Measurements from ENCODE around the gene LRP1. TPM values are rescaled to one million over a fixed set of nuclear protein-coding genes. Genes with fewer than 3 reads are reported as not detected.

LRP1 gene
- total RNA-seq, 1 donor from 2014 or later: 369 TPM

DNA sequence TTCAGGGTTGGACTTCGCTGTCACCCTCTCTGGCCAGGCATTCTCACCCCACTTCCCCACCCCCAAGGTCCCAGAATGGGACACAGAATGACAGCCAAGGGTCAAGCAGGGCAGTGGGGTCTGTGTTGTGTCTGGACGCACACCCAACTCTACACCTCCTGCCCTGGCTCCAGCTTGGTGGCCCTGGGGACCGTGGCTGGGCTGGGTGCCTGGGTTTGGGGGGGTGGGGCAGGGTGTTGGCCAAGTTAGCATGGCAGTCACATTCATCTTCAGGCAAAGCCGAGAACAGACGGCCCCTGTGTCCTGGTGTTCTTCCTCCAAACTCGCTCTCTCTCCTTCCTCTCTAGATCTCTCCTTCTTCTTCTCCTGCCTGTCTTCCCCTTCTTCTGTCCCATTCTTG lies 5.6 kb downstream of the LRP1 start:
- peaks cover 64% of the 10 kb centered on the region for H3K4me1 ChIP-seq (ENCODE audit: insufficient read depth, low read length)
- no peaks in the 10 kb centered on the region for H3K9me3 Mint-ChIP-seq (ENCODE audit: unreplicated experiment)
- H3K27ac ChIP-seq (ENCODE audit: low read depth, low read length): peak overlapping the region; percentile 66
- peaks cover 92% of the 10 kb centered on the region for H3K79me2 ChIP-seq (ENCODE audit: insufficient read depth, low read length)
- TF ChIP-seq, protein P1, sequence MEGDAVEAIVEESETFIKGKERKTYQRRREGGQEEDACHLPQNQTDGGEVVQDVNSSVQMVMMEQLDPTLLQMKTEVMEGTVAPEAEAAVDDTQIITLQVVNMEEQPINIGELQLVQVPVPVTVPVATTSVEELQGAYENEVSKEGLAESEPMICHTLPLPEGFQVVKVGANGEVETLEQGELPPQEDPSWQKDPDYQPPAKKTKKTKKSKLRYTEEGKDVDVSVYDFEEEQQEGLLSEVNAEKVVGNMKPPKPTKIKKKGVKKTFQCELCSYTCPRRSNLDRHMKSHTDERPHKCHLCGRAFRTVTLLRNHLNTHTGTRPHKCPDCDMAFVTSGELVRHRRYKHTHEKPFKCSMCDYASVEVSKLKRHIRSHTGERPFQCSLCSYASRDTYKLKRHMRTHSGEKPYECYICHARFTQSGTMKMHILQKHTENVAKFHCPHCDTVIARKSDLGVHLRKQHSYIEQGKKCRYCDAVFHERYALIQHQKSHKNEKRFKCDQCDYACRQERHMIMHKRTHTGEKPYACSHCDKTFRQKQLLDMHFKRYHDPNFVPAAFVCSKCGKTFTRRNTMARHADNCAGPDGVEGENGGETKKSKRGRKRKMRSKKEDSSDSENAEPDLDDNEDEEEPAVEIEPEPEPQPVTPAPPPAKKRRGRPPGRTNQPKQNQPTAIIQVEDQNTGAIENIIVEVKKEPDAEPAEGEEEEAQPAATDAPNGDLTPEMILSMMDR (IDR thresholded peaks at IDR 0.05; ENCODE audit: insufficient read depth, low read depth, low read length): no peak
- TF ChIP-seq EZH2 (IDR thresholded peaks at IDR 0.05; ENCODE audit: insufficient read depth, low read length): no peak
- no peak overlapping the region for H2AFZ ChIP-seq (ENCODE audit: low read depth, low read length)
- peaks cover 67% of the 10 kb centered on the region for H3K4me1 Mint-ChIP-seq (ENCODE audit: low read depth, unreplicated experiment)
- peak overlapping the region; percentile 70 for H3K4me3 Mint-ChIP-seq (ENCODE audit: unreplicated experiment)
- peak overlapping the region; percentile 99 for H3K4me2 ChIP-seq (ENCODE audit: low read length)
- no peaks in the 10 kb centered on the region for H3K9me3 ChIP-seq (ENCODE audit: insufficient read depth, low read depth, low read length)
- peaks cover 12% of the 10 kb centered on the region for H3K36me3 Mint-ChIP-seq (ENCODE audit: low read depth, unreplicated experiment)
- no peaks in the 10 kb centered on the region for H3K27me3 Mint-ChIP-seq (ENCODE audit: low read depth, unreplicated experiment)
- DNase-seq (ENCODE audit: low read depth): no peak
- no peak for FAIRE-seq
- no peaks in the 10 kb centered on the region for H3K27me3 ChIP-seq (ENCODE audit: insufficient read depth, low read length)
- H3K9ac ChIP-seq (ENCODE audit: low read length): peak overlapping the region; percentile 39
- no peak overlapping the region for H3K4me3 ChIP-seq (ENCODE audit: insufficient read depth, low read depth, low read length)
- H3K36me3 ChIP-seq (ENCODE audit: insufficient read depth, low read length): no peaks in the 10 kb centered on the region
- H4K20me1 ChIP-seq (ENCODE audit: insufficient read depth, low read length): peaks cover 79% of the 10 kb centered on the region
- peak overlapping the region; percentile 93 for H3K27ac Mint-ChIP-seq (ENCODE audit: unreplicated experiment)

DNA sequence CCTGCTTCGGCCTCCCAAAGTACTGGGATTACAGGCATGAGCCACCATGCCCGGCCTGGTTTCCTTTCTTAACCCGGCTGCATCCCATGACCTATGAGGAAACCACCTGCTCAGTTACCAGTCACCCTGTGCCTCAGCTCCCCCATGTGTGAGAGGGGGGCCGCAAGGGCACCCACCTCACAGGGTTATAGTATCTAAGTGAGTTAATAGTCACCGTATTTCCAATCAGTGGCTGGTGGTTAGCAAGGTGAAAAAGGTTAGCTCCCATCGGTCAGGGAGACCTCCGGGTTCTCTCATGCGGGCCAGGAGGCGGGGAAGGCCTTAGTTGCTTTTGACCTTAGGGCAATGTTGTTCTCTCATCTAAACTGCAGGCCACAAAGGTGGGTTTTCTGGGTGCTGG lies 6.7 kb downstream of the LRP1 start:
- Histone ChIP-seq H4K20me1 (ENCODE audit: insufficient read depth, low read length) (peaks cover 84% of the 10 kb centered on the region), H3K4me3 (ENCODE audit: insufficient read depth, low read depth, low read length) (no peak overlapping the region), H3K79me2 (ENCODE audit: insufficient read depth, low read length) (peaks cover 86% of the 10 kb centered on the region), H3K4me1 (ENCODE audit: insufficient read depth, low read length) (peaks cover 67% of the 10 kb centered on the region), H3K27me3 (ENCODE audit: insufficient read depth, low read length) (no peaks in the 10 kb centered on the region), H3K9ac (ENCODE audit: low read length) (peak overlapping the region; percentile 57), H3K9me3 (ENCODE audit: insufficient read depth, low read depth, low read length) (no peaks in the 10 kb centered on the region), H3K27ac (ENCODE audit: low read depth, low read length) (peak overlapping the region; percentile 57), H3K36me3 (ENCODE audit: insufficient read depth, low read length) (peaks cover 7% of the 10 kb centered on the region), H3K4me2 (ENCODE audit: low read length) (peak overlapping the region; percentile 67), H2AFZ (ENCODE audit: low read depth, low read length) (no peak overlapping the region)
- H3K27me3 Mint-ChIP-seq (ENCODE audit: low read depth, unreplicated experiment): no peaks in the 10 kb centered on the region
- peaks cover 17% of the 10 kb centered on the region for H3K36me3 Mint-ChIP-seq (ENCODE audit: low read depth, unreplicated experiment)
- H3K4me3 Mint-ChIP-seq (ENCODE audit: unreplicated experiment): peak overlapping the region; percentile 24
- no peaks in the 10 kb centered on the region for H3K9me3 Mint-ChIP-seq (ENCODE audit: unreplicated experiment)
- H3K4me1 Mint-ChIP-seq (ENCODE audit: low read depth, unreplicated experiment): peaks cover 71% of the 10 kb centered on the region
- DNase-seq (ENCODE audit: low read depth): no peak
- no peak for FAIRE-seq
- no peak for TF ChIP-seq EZH2 (IDR thresholded peaks at IDR 0.05; ENCODE audit: insufficient read depth, low read length)
- peak overlapping the region; percentile 76 for H3K27ac Mint-ChIP-seq (ENCODE audit: unreplicated experiment)

DNA sequence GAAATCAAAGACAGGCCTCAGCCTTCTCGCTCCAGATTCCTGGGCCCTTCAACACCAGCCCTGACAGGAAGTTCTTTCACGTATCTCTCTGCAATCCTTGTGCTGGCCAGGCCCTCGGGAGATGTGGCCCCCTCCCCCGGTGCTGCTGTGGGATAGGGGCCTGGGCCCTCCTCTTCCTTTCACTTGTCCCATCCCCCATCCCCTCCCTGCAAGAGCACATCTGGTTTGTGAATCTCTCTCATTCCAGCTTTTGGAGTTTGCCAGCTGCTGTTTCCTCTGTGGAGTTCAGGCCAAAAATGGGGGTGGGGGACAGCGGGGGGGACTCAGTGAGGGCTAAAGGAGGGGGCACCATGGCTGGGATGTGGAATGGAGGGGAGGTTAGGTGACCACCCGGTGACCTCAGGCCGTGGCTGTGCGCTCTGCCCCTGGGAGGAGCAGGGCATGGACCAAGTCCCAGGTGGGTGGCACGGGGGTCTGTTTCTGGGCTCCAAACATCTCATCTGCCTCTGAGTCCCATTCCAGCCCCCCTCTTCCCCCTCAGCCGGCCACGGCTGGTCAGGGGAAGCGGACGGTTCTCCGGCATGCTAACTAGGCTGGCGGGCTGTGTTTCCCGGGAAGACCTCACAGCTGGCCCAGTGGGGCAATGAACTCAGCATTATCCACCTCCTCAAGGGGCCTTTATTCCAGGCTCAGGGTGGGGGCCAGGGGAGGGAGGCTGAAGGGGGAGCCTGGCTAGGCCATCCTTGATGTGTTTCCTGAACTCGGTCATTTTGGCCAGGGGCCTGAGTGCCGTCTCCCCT lies 7.4 kb downstream of the LRP1 start:
- H3K4me1 Mint-ChIP-seq (ENCODE audit: low read depth, unreplicated experiment): peaks cover 74% of the 10 kb centered on the region
- H3K4me3 Mint-ChIP-seq (ENCODE audit: unreplicated experiment): no peak overlapping the region
- H2AFZ ChIP-seq (ENCODE audit: low read depth, low read length): no peak overlapping the region
- peaks cover 64% of the 10 kb centered on the region for H3K4me1 ChIP-seq (ENCODE audit: insufficient read depth, low read length)
- no peaks in the 10 kb centered on the region for H3K9me3 Mint-ChIP-seq (ENCODE audit: unreplicated experiment)
- peak overlapping the region; percentile 57 for H3K9ac ChIP-seq (ENCODE audit: low read length)
- FAIRE-seq (no peak), DNase-seq (ENCODE audit: low read depth) (no peak)
- peaks cover 84% of the 10 kb centered on the region for H4K20me1 ChIP-seq (ENCODE audit: insufficient read depth, low read length)
- H3K4me3 ChIP-seq (ENCODE audit: insufficient read depth, low read depth, low read length): no peak overlapping the region
- no peaks in the 10 kb centered on the region for H3K27me3 Mint-ChIP-seq (ENCODE audit: low read depth, unreplicated experiment)
- H3K79me2 ChIP-seq (ENCODE audit: insufficient read depth, low read length): peaks cover 78% of the 10 kb centered on the region
- peak overlapping the region; percentile 57 for H3K27ac ChIP-seq (ENCODE audit: low read depth, low read length)
- H3K36me3 ChIP-seq (ENCODE audit: insufficient read depth, low read length): peaks cover 13% of the 10 kb centered on the region
- TF ChIP-seq, protein P1 (IDR thresholded peaks at IDR 0.05; ENCODE audit: insufficient read depth, low read depth, low read length): no peak
- TF ChIP-seq EZH2 (IDR thresholded peaks at IDR 0.05; ENCODE audit: insufficient read depth, low read length): no peak
- H3K27me3 ChIP-seq (ENCODE audit: insufficient read depth, low read length): no peaks in the 10 kb centered on the region
- no peaks in the 10 kb centered on the region for H3K9me3 ChIP-seq (ENCODE audit: insufficient read depth, low read depth, low read length)
- H3K36me3 Mint-ChIP-seq (ENCODE audit: low read depth, unreplicated experiment): peaks cover 19% of the 10 kb centered on the region
- peak overlapping the region; percentile 76 for H3K27ac Mint-ChIP-seq (ENCODE audit: unreplicated experiment)
- peak overlapping the region; percentile 67 for H3K4me2 ChIP-seq (ENCODE audit: low read length)

Data from astrocyte (in vitro differentiated cells and primary cell).